Activated CD4-positive, CD25-positive, alpha-beta regulatory T cell treated with anti-CD3 and anti-CD28 coated beads, Interleukin-2, amount 50 U/mL, for 24 hours (primary cell): Measurements from ENCODE around the gene STK17A.
"Not testable (repeated sequence)": the region's sequence is repeated elsewhere in the genome, so short reads cannot be mapped to it uniquely, and the experiment has no call there.

Experiments
- ATAC-seq, 2 donors: fragments of 150-1000 bp; cut with Tn5 transposase; one replicate each; pipeline ENCODE4 v1.10.0; 2021; ENCODE audit warnings: mild to moderate bottlenecking in 1 of 2, moderate library complexity in 1 of 2

The STK17A gene

DNA sequence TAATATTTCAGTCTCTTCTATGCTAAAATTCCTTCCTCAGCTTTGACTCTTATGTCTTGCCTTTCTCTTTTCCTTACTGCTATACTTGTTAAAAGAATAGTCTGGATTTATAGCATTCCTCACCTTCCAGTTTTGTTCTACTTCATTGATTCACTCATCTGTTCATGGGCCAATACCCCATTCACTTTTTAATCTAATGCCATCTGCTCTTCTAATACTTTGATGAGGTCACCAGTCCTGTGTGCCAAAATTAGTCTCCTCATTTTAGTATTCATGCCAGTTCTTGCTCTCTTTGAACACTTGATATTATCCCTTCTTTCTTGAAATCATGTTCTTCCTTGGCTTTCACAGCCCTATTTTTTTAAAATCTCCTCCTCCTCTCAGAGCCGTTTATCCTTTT, 19.3 kb downstream of the STK17A start:
- ATAC-seq, result no peak

DNA sequence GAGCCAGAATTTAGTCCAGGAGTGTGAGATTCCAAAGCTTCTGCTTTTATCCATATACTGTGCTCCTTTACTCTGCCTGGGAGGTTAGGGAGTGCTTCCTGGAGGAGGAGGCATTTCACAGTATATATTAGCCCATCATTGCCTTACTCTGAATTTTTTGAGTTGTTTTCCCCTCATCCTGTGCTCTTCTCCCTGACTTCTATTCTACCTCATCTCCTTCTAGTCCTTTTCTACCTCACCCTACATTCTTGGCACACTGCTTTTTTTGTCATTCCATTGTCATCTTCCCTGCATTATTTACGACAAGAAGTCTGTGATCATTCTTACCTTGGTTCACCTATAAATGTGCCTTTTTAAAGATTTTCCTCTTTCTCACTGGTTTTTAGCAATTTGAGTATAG, 21.3 kb downstream of the STK17A start:
- ATAC-seq, result no peak

DNA sequence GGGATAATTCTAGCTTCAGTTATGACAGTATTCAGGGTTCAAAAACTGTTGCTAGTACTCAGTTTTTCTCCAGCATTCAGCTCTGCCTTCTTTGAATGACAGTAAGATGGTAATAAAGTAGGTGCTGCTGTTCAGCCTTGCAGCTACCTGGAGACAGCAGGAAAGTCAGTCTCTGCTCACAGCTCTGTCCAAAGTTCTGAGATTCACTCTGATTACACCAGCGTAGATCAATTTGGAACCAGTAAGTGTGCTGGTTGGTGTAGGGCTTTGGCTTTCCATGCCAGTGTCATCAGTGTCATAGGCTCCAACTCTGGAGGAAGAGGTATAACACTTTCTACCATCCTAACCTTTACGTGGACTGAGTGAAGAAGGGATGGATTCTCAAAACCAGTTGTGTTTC, 26.2 kb downstream of the STK17A start:
- ATAC-seq, result no peak

DNA sequence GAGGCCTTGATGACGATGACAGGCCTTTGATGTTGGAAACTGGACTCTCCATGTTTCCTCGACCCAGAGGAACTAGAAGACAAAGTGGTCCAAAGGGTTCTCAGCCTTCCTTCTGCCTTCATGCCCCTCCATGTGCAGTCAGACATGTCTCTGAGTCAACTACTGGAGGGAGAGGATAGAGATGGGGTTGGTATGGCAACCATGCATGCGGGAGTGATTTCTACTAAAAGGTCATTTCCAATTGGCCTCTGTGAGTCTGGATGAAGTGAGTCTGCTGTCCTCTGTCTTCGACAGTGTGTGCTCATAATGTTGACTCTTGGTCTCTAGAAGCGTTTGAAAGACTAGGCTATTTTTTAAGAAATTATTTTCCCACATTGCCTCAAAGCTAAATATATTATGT, 29.2 kb downstream of the STK17A start:
- ATAC-seq, result no peak

DNA sequence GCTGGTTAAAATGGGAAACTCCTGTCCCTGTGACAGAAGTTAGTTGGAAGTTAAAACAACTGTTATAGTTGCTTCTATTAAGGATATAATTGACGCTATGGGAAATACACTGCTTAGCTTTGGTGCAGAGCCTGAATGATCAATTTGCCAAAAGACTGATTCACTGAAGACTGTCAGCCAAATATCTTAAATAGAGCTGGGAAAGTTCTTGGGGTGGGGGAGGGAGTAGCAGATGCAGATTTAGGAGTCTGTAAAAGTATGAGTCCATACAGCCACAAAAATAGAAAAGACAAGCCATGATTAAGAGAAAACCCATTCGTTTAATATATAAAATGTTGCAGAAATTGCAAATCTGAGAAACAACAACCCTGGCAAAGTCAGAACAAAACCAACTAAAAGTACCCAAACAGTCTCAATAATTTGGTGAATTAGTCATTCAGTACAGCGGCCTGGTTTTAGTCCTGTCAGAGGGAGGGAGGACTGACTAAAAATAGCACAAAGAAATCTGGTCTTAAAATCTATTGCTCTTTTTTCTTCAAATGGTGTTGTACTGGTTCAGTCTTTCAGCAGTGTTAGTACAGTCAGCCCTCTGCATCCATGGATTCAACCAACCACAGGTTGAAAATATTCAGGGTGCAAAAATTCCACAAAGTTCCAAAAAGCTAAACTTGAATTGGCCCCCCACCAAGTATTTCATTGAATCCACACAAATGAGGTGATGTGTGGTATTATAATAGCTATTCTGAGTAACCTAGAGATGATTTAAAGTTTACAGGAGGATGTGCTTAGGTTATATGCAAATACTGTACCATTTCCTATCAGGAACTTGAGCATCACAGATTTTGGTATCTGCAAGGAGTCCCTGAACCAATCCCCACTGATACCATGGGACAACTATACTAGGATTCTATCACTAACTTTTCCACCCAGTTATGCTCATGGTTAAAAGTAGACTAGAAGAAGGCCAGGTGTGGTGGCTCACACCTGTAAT, 30.0 kb downstream of the STK17A start:
- ATAC-seq, result peak; percentile 91 to 93

DNA sequence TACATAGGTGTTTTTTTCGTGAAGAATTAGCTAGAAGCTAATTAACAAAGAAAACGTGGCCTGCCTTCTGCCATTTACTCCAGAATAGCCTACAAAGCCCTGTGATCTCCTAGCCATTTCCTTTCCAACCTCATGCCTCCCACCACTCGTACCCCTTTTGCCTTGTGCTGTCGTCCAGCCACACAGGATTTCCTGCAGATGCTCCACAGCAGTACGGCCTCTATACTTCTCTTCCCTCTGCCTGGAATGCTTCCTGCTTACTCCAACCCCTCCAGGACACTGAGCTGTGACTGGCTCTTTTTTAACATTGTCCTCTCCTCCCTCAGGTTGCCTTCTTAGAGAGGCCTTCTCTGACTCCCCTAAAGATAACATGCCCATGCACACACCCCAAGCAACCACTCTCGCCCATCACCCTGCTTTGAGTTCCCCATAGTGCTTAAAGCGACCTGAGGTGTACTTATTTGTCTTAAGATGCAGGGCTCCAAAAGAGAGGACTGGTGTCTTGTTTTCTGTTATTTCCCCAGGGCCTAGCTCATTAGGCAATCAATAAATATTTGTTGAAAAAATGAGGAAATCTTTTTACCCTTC, 32.7 kb downstream of the STK17A start:
- no peak for ATAC-seq

DNA sequence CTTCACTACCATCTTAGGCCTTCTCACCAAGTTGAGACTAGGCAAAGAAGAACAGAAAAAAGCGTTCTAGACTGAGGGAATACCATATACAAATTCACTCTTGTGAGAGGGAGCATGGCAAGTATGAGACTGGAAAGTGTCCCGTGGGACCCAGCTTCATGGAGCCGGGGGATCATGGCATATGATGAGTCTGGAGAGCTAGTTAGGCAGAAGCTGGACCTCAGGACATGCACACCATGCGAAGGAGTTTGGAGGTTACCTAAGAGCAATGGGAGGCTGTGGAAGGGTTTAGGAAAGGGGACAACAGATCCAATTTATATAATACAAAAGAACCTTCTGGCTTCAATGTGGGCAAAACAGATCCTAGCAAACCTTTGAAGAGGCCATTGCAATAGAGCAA, 34.1 kb downstream of the STK17A start:
- no peak for ATAC-seq

DNA sequence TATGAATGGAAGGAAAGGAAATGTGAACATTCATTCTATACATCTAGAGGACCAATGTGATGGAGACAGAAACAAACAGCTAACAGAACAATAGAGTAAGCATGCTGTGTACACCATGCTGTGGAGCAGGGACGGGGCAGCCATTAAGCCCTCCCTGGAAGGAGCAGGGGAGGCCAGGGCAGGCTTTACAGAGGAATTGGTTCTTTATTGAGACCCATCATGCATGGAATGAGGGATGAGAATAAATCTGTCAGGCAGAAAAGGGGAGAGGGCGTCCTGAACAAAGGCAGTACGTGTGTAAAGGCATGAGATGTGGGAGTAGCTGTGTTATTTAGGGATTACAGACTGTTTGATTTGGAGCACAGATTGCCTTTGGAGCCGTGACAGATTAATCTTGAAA, 35.2 kb downstream of the STK17A start:
- ATAC-seq, result no peak

DNA sequence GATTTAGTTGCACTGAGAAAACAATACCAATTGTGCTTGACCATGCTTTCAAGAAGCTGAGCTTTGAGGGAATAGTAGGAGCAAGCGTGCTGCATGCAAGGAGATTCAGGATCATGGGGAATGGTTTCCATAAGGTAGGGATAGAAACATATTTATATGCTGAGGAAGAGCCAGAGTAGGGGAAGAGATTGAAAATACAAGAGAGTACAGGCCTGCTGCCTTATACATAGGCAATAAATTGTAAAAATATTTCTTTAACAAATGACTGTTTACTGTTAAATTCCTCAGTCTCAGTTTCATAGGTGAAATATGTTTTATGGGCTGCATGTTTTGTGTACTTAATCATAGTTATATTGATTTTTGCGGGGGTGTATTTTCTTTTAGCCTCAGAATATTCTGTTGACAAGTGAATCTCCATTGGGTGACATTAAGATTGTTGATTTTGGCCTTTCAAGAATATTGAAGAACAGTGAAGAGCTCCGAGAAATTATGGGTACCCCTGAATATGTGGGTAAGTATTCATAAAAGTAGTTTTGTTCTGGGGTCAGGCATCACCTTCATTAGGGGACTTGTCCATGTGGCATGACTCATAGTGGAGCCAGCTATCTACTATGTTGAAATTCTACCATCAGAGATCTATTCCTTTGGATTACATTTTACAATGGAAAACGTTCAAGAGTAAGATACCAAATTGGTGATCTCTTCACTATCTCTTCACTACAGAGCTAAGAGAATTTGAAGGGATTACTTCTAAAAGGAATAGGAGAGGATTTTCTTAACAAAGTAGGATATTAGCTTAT, 36.5 kb downstream of the STK17A start:
- ATAC-seq, result no peak

DNA sequence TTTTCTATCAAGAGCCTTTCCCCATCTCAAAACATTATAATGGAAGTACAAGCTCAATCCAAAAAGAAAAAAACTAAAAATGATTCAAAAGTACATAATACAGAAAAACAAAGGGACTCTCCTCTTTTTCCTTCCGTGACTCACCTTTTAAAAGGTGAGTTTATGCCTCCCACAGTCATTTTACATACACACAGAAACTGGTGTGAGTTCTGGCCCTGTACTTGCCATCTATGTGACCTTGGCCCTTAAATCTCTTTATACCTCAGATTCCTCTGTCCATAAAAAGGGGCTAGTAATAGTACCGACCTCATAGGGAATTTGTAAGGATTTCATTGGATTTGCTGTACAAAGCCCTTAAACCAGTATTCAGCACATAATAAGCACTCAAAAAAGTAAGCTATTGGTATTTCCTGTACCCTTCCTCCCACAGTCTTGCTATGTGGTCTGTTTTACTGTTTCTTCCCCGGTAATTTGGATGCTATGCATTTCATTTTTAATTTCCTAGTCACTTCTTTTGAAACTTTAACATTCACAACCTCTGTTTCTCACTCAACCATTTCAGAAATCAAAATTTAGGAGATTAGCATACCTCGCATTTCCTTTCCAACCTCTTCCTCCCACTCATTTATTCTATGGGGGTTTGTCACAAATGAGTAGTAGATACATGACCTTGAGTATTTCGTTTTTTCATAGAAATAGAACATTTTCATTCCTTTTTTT, 39.0 kb downstream of the STK17A start:
- peak; percentile 59 to 70 for ATAC-seq

DNA sequence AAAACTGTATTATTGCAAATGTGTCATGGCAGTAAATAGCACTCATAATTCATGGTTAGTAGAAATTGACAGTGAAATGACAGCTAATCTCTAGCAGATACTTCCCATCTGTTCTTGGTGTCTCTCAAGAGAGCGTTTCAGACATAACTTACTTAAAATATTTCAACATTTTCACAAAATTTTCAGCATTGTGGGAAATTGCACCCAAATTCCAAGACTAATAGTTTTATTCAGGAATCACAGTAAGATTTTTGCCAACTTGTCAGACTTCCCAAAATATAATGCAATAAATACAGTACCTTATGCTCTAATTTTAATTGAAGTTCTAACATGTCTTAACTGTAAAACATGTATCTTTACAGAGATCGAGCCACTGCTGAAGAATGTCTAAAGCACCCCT, 41.2 kb downstream of the STK17A start:
- no peak for ATAC-seq

DNA sequence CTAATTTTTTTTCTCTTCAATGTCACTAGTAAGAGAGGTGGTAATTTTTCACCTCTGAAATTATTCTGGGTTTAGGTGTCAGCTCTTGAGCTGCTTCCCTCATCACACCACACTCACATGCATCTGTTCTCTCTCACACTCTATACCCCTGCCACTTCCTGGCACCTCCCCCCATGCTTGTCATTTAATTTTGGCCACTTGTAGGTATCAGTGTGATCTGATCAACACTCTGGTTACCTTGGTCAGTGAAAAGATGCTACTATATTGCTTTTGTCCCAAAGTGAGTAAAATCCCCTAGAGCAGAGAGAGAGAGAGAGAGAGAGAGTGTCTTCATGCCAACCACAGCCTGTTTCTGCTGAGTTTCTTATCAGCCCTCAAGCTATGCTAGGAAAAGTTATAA, 42.5 kb downstream of the STK17A start:
- ATAC-seq, result peak; percentile 52 to 57

DNA sequence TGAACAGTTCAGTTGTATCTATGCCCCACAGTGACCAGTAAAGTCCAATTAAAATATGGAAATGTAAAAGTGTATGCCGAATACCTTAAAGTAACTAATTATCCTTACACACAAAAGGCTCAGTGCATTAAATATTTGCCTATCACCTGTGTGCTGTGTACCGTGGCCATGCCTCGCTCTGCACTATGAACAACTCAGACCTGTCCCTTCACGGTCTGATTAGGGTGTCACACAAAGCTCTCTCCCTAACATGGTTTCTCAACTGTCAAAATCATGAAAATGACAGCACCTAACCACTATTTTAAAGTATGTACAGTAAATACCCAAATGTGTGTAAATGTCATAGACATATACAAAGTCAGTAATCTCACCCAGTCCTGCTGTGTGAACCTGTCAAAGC, 43.1 kb downstream of the STK17A start:
- ATAC-seq, result no peak

DNA sequence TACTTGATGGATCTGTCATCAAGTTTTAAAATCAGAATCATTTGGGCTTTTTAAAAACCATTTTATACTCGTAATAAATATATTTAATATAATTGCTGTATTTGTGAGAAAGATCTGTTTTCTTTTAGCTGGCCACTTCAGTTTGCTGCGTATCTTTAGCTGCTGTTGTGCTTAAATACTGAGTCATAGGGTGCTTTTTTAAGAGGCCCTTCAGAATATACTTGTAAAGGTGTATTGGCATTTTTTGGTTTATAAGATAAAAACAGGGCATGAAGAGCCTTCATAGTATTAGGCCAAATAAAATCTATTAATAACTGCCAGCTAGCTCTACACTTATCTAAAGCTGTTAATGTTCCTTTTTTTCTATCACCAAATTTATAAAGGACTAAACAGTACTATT, 43.8 kb downstream of the STK17A start:
- ATAC-seq, result no peak

DNA sequence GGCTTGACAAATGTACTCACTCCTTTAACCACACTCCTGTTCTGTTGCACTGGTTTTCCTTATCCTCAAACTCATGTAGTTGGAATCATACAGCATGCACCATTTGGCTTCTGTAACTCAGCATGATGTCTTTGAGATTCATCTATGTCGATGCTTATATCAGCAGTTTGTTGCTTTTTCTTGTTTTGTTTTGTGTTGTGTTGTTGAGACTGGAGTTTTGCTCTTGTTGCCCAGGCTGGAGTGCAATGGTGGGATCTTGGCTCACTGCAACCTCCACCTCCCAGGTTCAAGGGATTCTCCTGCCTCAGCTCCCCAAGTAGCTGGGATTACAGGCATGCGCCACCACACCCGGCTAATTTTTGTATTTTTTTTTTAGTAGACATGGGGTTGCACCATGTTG, 44.9 kb downstream of the STK17A start:
- ATAC-seq, result not testable (repeated sequence)

DNA sequence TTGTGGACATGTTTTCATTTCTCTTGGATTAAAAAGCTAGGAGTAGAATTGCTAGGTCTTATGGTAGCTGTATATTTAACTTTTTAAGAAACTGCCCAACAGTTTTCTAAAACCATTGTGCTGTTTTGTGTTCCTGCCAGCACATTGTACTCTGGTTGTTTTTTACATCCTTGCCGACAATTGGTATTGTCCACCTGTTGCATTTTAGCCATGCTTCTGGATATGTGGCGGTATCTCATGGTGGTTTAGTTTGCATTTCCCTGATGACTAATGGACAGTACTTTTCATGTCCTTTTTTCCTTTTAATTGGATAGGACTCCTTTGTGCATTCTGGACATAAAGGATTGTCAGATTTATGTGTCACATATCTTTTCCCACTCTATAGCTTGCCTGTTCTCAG, 45.5 kb downstream of the STK17A start:
- no peak for ATAC-seq

DNA sequence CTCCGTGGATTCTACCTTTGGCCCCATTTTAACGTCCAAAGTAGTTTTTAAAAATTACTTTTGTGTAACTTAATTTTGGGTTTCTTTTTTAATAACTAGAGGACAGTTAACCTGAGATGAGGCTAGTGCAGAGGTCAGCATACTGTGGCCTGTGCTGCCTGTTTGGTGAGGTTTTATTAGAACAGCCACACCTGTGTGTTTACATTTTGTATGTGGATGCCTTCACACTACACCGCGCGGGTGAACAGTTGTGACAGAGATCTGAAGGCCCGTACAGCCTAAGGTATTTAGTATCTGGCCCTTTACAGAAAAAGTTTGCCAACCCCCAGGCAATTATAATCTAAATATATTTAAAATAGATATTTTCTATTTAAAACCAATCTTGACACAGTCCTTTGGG, 46.9 kb downstream of the STK17A start:
- ATAC-seq, result no peak

DNA sequence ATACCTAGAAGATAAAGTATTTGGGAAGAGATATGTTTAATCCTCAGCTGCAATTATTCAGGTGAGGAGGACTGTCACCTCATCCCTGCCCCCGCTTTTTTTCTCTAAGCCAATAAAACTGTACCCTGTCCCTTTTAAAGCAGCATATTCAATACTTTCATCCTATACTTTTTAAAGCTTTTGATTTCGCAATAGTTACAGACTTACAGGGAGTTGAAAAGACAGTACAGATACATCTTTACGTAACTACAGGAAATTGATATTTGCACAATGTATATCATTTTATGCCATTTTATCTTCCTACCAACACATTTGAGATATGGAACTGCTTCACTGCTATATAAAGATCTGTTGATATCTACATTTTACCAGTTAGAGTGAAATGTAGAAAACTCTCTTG, 47.6 kb downstream of the STK17A start:
- ATAC-seq, result no peak

DNA sequence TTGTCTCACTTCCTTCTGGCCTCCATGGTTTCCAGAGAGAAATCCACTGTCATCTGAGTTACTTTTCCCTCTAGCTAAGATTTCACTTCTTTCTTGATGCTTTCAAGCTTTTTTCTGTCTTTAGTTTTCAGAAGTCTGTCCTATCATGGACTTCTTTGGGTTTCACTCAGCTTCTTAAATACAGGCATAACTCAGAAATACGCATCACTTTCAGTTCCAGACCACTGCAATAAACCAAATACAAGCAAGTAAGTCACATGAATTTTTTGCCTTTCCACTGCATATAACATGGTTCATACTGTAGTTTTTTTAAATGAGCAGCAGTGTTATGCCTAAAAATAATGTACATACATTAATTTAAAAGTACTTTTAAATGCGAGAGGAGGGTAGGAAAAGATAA, 48.7 kb downstream of the STK17A start:
- ATAC-seq, result peak in 1 of 2 donors; percentile 35

DNA sequence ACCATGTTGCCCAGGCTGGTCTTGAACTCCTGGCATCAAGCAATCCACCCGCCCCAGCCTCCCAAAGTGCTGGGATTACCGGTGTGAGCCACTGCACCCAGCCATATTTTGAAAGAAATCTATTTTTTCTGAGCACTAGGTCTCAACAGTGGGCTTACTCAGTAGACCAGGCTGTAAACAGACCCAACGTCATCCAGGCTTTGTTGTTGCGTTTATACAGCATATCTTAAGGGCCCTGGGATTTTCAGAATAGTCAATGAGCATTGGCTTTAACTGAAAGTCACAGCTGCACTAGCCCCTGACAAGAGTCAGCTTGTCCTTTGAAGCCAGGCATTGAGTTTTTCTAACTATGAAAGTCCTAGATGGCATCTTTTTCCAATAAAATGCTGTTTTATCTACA, 49.8 kb downstream of the STK17A start:
- no peak for ATAC-seq

DNA sequence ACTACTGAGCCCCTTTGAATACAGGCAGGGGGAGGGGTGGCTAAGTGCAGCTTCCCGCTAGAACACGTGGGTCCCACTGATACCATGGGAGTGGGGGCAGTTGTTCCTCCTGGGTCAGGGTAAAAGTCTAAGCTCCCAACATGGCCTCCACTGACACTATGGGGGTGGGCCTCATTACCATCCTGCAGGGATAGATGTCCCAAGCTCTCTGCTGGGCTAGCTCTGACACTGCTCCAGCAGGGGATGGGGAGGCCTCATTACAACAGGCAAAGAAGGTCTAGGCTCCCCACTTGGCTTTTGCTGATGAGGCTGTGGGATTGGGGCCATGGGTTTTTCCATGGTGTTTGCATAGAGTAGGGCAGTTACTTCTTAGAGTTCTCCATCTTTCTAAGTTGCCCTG, 51.5 kb downstream of the STK17A start:
- no peak for ATAC-seq

DNA sequence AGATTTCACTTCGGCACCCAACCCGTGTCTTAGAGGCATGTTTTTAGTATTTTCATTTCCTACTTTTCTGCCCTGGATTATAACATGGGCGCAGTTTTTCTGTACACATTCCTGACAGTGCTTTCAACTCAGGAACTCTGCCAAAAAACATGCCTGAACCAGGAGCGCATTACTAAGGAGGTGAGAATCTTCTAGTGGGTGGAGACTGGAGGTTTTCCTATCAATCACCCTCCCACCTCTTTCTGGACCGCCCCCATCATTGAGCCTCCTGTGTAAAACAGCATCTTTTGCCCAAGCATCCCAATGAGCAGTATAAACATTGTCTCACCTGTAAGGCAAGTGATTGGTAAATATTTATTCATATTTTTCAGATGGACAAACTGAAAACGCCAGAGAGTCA, 53.2 kb downstream of the STK17A start:
- ATAC-seq, result no peak
